ENCODE measurements around the gene CXCR5. TPM values are rescaled to one million over a fixed set of nuclear protein-coding genes. Genes with fewer than 3 reads are reported as not detected.

Gene CXCR5
- total RNA-seq, 2 donors from 2014 or later, result not detected

GRCh38 chr11:118947091-118947490 lies 63.4 kb downstream of the CXCR5 start:
- ATAC-seq (ENCODE audit: insufficient number of reproducible peaks, low FRiP score, low read depth) (no peak), DNase-seq (ENCODE audit: low spot score) (no peak)
- no peaks in the 10 kb centered on the region for H3K27me3 ChIP-seq (replicated peaks; ENCODE audit: insufficient read depth)
- no peak for TF ChIP-seq CTCF (IDR thresholded peaks at IDR 0.05)
- no peak overlapping the region for H3K27ac ChIP-seq
- no peaks in the 10 kb centered on the region for H3K9me3 ChIP-seq
- H3K36me3 ChIP-seq, result no peaks in the 10 kb centered on the region
- no peaks in the 10 kb centered on the region for H3K4me1 ChIP-seq (ENCODE audit: control insufficient read depth in 1 of 2, low read depth in 2 of 2)
- no peak overlapping the region for H3K4me3 ChIP-seq

Other genes with a start within 250 kb of the CXCR5 start
- gene TREH, start 204.2 kb upstream of the CXCR5 start, total RNA-seq, result not detected
- gene DDX6, start 92.7 kb upstream of the CXCR5 start, total RNA-seq, result 100 to 1,000 TPM in 1 of 2 donors, 10 to 100 TPM in 1; 77.2 to 161 TPM
- gene BCL9L, start 42.0 kb downstream of the CXCR5 start, total RNA-seq, result 10 to 100 TPM; 28.6 to 68.8 TPM
- not detected for gene UPK2, start 72.4 kb downstream of the CXCR5 start, total RNA-seq
- not detected for gene FOXR1, start 87.9 kb downstream of the CXCR5 start, total RNA-seq
- 100 to 1,000 TPM in 1 of 2 donors, 10 to 100 TPM in 1; 63.5 to 128 TPM for gene CENATAC, start 114.2 kb downstream of the CXCR5 start, total RNA-seq
- 100 to 1,000 TPM; 672 to 840 TPM for gene RPS25, start 134.5 kb downstream of the CXCR5 start, total RNA-seq
- 10 to 100 TPM; 58.2 to 63.0 TPM for gene TRAPPC4, start 134.9 kb downstream of the CXCR5 start, total RNA-seq
- 10 to 100 TPM; 12.5 to 15.0 TPM for gene SLC37A4, start 147.0 kb downstream of the CXCR5 start, total RNA-seq
- 100 to 1,000 TPM in 1 of 2 donors, 10 to 100 TPM in 1; 94.1 to 140 TPM for gene HYOU1, start 173.3 kb downstream of the CXCR5 start, total RNA-seq
- gene VPS11, start 183.9 kb downstream of the CXCR5 start, total RNA-seq, result 10 to 100 TPM; 32.0 to 35.3 TPM
- gene HMBS, start 201.0 kb downstream of the CXCR5 start, total RNA-seq, result 10 to 100 TPM in 1 of 2 donors, 1 to 10 TPM in 1; 5.7 to 27.2 TPM
- 10 to 100 TPM; 21.4 to 44.3 TPM for gene DPAGT1, start 218.0 kb downstream of the CXCR5 start, total RNA-seq
- gene C2CD2L, start 223.5 kb downstream of the CXCR5 start, total RNA-seq, result 10 to 100 TPM; 10.0 to 13.4 TPM
- gene HINFP, start 237.7 kb downstream of the CXCR5 start, total RNA-seq, result 10 to 100 TPM; 13.4 to 34.7 TPM

Data from thoracic aorta (tissue), 2 donors.